ENCODE data around the gene WDR64.

DNA sequence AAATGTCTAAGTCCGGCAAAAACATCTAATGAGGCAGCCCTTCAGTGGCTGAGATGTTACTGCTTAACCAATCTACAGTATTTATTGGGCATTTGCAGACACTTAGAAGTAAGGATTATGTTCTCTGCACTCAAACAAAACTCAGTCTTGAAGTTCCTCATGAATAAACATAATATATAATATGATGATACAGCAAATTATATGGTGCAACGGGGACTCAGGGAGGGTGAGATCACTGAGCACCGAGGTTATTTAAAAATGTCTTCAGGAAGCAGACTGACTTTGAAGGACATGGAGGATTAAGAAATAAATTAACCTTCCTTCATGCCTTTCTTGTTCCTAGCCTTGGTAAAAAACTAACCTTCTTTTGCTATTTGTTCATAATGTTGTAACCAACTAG is 27.9 kb downstream of the WDR64 start:
- TF ChIP-seq CTCF (IDR thresholded peaks at IDR 0.05) (no peak), MAZ (IDR thresholded peaks at IDR 0.05; ENCODE audit: borderline replicate concordance, low read depth, low read length) (no peak), MAX (IDR thresholded peaks at IDR 0.05) (no peak), NFE2L2 (conservative IDR thresholded peaks at IDR 0.05; ENCODE audit: low read length) (no peak), EHMT2 (IDR thresholded peaks at IDR 0.05; ENCODE audit: low read depth) (no peak), PHF8 (IDR thresholded peaks at IDR 0.05; ENCODE audit: borderline replicate concordance, low read depth) (no peak), JUNB (IDR thresholded peaks at IDR 0.05) (no peak), HES2 (IDR thresholded peaks at IDR 0.05) (no peak), MAFK (IDR thresholded peaks at IDR 0.05; ENCODE audit: partially characterized antibody) (peak; percentile 94), POLR2A (IDR thresholded peaks at IDR 0.05; ENCODE audit: low read length) (no peak), EP300 (IDR thresholded peaks at IDR 0.05) (no peak)
- TF ChIP-seq, protein P1, sequence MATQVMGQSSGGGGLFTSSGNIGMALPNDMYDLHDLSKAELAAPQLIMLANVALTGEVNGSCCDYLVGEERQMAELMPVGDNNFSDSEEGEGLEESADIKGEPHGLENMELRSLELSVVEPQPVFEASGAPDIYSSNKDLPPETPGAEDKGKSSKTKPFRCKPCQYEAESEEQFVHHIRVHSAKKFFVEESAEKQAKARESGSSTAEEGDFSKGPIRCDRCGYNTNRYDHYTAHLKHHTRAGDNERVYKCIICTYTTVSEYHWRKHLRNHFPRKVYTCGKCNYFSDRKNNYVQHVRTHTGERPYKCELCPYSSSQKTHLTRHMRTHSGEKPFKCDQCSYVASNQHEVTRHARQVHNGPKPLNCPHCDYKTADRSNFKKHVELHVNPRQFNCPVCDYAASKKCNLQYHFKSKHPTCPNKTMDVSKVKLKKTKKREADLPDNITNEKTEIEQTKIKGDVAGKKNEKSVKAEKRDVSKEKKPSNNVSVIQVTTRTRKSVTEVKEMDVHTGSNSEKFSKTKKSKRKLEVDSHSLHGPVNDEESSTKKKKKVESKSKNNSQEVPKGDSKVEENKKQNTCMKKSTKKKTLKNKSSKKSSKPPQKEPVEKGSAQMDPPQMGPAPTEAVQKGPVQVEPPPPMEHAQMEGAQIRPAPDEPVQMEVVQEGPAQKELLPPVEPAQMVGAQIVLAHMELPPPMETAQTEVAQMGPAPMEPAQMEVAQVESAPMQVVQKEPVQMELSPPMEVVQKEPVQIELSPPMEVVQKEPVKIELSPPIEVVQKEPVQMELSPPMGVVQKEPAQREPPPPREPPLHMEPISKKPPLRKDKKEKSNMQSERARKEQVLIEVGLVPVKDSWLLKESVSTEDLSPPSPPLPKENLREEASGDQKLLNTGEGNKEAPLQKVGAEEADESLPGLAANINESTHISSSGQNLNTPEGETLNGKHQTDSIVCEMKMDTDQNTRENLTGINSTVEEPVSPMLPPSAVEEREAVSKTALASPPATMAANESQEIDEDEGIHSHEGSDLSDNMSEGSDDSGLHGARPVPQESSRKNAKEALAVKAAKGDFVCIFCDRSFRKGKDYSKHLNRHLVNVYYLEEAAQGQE (IDR thresholded peaks at IDR 0.05): no peak

Measured in A549 (cell line).